Osteoblast (primary cell): ENCODE results near the gene SNX30. TPM values are rescaled to one million over a fixed set of nuclear protein-coding genes. Genes with fewer than 3 reads are reported as not detected.
A peak's percentile ranks its signal among the peaks of the same experiment; 100 is the strongest.

Experiments used
- DNase-seq: peaks from one replicate; pipeline ENCODE4 v3.0.0; 2011; ENCODE audit warnings: low spot score, mixed read lengths; ENCODE audit not compliant: insufficient read length; ENCODE audit errors: missing footprints
- H2AFZ ChIP-seq: 2 replicates; pipeline ENCODE4 v1.6.0; 2011; ENCODE audit warnings: mild to moderate bottlenecking, low read length
- H3K27ac ChIP-seq: 2 replicates; pipeline ENCODE4 v1.5.1; 2011; ENCODE audit warnings: mild to moderate bottlenecking, low read depth, low read length, moderate library complexity
- H3K27me3 ChIP-seq: 2 replicates; pipeline ENCODE4 v1.6.0; 2012; ENCODE audit warnings: mild to moderate bottlenecking, control low read depth, inconsistent platforms, low read length, moderate library complexity; ENCODE audit not compliant: insufficient read depth
- H3K36me3 ChIP-seq: 2 replicates; pipeline ENCODE4 v1.5.1; 2011; ENCODE audit warnings: mild to moderate bottlenecking, low read length, control low read depth, moderate library complexity; ENCODE audit not compliant: insufficient read depth
- H3K4me1 ChIP-seq: 2 replicates; pipeline ENCODE4 v1.5.1; 2011; ENCODE audit warnings: mild to moderate bottlenecking, low read length, control low read depth, moderate library complexity; ENCODE audit not compliant: insufficient read depth
- H3K4me2 ChIP-seq: 2 replicates; pipeline ENCODE4 v1.6.0; 2011; ENCODE audit warnings: mild to moderate bottlenecking, low read length; ENCODE audit not compliant: insufficient read depth
- H3K4me3 ChIP-seq: fragments of 200-600 bp; sonication (generic); 3 replicates; pipeline ENCODE4 v1.5.1; 2012; ENCODE audit warnings: mild to moderate bottlenecking, low read length, inconsistent platforms; ENCODE audit not compliant: insufficient read depth
- H3K79me2 ChIP-seq: 2 replicates; pipeline ENCODE4 v1.6.0; 2012; ENCODE audit warnings: mild to moderate bottlenecking, low read length, control low read depth, inconsistent platforms; ENCODE audit not compliant: insufficient read depth
- H3K9me3 ChIP-seq: 2 replicates; pipeline ENCODE4 v1.5.1; 2011; ENCODE audit warnings: low read depth, low read length, control low read depth
- H4K20me1 ChIP-seq: 2 replicates; pipeline ENCODE4 v1.6.0; 2012; ENCODE audit warnings: mild to moderate bottlenecking, low read length, control low read depth; ENCODE audit not compliant: insufficient read depth
- total RNA-seq: library from RNA; depleted of rRNA; stranded (reverse); fragments of >200 nt; gene quantifications from 2 replicates; pipeline ENCODE4 v1.2.3, GENCODE V29; 2012
- TF ChIP-seq, protein P1 (sequence below): IDR thresholded peaks from 2 replicates; pipeline ENCODE4 v1.5.1; 2011; ENCODE audit warnings: mild to moderate bottlenecking, low read depth, low read length, moderate library complexity; ENCODE audit errors: extremely low read depth

The SNX30 gene
- total RNA-seq, 1 donor = 38.7 TPM

DNA sequence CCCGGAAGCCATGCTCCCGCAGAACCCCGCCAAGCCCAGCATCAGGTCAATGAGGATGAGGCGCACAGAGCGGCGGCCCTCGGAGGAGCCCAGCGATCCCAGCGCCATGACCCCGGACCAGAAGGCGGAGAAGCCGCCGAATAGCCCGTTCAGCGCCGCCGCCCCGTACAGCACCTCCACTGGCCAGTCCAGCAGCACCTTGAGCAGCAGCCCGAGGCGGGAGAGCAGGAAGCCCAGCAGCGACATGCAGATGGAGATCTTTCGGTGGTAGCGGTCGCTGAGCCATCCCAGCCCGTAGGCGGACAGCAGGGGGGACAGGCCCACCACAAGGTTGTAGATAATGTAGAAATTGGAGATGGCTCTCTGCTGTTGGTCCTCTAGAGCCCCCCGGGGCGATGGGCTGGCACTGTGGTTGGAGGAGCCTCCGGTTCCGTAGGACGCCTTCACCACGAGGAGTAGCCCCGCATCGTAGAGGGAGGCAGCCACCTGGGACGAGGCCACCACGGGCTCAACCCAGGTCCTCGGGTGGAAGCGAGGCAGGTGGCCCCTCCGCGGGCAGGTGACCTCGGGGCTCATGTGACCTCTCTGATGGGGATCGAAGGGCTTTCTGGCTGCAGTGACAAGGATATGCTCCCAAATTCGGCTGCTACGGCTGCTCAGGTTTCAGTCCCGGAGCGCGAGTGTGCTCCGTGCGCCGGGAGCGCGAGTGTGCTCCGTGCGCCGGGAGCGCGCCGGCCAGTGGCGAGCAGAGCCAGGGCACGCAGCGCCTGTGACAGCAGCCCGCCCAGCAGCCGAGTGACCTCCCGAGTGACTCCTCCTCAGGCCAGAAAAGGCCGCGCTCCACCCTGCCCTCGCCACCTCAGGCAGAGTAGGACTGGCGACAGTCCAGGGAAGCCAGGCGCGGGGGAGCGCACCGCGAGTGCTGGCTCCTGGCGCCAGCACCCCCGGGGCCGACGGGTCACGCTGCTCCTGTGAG lies 139.8 kb downstream of the SNX30 start, which contains the start of gene SLC46A2:
SLC46A2 (minus strand) TSS at position 771 of the 976 bp plus-strand sequence; CDS start at position 576, 195 bp downstream.
- Histone ChIP-seq H3K79me2 (no peaks in the 10 kb centered on the region), H3K4me1 (peaks cover 14% of the 10 kb centered on the region), H3K9me3 (no peaks in the 10 kb centered on the region), H3K36me3 (no peaks in the 10 kb centered on the region), H3K27ac (no peak within 1 kb of the TSS), H3K4me2 (peak within 1 kb of the TSS; percentile 91), H2AFZ (peak within 1 kb of the TSS; percentile 58), H3K4me3 (peak within 1 kb of the TSS; percentile 71), H3K27me3 (no peaks in the 10 kb centered on the region), H4K20me1 (no peaks in the 10 kb centered on the region)
- TF ChIP-seq, protein P1, sequence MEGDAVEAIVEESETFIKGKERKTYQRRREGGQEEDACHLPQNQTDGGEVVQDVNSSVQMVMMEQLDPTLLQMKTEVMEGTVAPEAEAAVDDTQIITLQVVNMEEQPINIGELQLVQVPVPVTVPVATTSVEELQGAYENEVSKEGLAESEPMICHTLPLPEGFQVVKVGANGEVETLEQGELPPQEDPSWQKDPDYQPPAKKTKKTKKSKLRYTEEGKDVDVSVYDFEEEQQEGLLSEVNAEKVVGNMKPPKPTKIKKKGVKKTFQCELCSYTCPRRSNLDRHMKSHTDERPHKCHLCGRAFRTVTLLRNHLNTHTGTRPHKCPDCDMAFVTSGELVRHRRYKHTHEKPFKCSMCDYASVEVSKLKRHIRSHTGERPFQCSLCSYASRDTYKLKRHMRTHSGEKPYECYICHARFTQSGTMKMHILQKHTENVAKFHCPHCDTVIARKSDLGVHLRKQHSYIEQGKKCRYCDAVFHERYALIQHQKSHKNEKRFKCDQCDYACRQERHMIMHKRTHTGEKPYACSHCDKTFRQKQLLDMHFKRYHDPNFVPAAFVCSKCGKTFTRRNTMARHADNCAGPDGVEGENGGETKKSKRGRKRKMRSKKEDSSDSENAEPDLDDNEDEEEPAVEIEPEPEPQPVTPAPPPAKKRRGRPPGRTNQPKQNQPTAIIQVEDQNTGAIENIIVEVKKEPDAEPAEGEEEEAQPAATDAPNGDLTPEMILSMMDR = no peak
- DNase-seq = peak; percentile 71

DNA sequence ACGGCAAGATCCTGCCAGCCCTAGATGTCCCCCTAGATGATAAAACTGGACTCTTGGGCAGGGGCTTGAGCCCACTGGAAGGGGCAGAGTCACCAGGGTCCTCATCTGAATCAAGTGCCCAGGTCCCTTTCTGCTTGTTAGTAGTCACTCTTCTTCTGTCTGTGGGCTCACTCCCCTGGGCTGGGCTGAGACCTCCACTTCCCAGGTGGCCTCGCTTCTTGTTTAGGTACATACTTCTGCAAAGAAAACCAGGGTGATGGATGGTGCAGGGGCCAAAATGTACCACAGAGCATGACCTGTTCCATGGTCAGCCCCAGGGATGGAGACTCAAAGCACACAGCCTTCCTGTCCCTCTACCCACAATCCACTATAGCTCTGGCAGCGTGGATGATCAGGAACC lies 141.0 kb downstream of the SNX30 start:
- no peaks in the 10 kb centered on the region for H3K9me3 ChIP-seq
- H4K20me1 ChIP-seq = no peaks in the 10 kb centered on the region
- H3K36me3 ChIP-seq = no peaks in the 10 kb centered on the region
- H3K27ac ChIP-seq = no peak overlapping the region
- H3K4me2 ChIP-seq = no peak overlapping the region
- no peaks in the 10 kb centered on the region for H3K27me3 ChIP-seq
- no peaks in the 10 kb centered on the region for H3K79me2 ChIP-seq
- no peak overlapping the region for H2AFZ ChIP-seq
- H3K4me3 ChIP-seq = no peak overlapping the region
- DNase-seq = no peak
- TF ChIP-seq, protein P1 = no peak
- H3K4me1 ChIP-seq = peaks cover 14% of the 10 kb centered on the region

DNA sequence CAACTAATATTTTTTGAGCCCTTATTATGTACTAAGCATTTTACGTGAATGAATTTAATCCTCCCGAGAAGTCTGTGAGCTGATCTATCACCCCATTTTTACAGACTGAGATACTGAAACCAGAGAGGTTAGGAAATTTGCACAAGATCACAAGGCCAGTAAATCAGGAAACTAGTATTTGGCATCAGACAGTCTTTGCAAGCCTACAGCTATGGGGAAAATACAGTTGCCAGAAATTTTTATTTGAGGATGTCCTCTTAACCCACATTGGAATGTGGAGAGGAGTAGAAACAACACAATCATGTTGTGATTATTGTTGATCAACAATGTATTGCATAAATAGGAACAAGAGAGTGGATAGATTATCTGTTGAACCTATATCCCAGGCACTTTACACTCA lies 142.4 kb downstream of the SNX30 start:
- Histone ChIP-seq H3K4me1 (peaks cover 14% of the 10 kb centered on the region), H3K9me3 (no peaks in the 10 kb centered on the region), H3K4me3 (no peak overlapping the region), H3K36me3 (no peaks in the 10 kb centered on the region), H3K79me2 (no peaks in the 10 kb centered on the region), H4K20me1 (no peaks in the 10 kb centered on the region), H3K4me2 (no peak overlapping the region), H2AFZ (no peak overlapping the region), H3K27me3 (no peaks in the 10 kb centered on the region), H3K27ac (no peak overlapping the region)
- DNase-seq = no peak
- TF ChIP-seq, protein P1 = no peak

DNA sequence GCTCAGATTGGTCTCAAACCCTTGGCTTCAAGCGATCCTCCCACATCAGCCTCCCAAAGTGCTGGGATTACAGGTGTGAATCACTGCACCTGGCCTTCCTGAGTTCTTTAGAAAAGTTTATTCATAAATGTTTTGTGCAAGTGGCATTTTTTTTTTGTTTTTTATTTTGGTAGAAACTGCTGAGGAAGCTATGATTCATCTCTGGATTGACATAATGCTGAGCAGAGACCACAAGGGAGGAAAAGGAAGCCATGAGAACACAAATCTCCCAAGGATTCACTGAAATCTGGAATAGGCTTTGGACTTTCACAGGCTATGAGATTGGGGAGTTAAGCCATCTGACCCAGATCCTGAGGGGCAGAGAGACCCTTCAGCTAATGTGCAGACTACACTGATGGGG lies 143.5 kb downstream of the SNX30 start:
- H3K27me3 ChIP-seq = no peaks in the 10 kb centered on the region
- no peak overlapping the region for H3K4me2 ChIP-seq
- peak overlapping the region; percentile 38 for H2AFZ ChIP-seq
- H3K4me1 ChIP-seq = peaks cover 14% of the 10 kb centered on the region
- TF ChIP-seq, protein P1 = no peak
- no peak overlapping the region for H3K27ac ChIP-seq
- H3K4me3 ChIP-seq = no peak overlapping the region
- no peaks in the 10 kb centered on the region for H3K36me3 ChIP-seq
- no peaks in the 10 kb centered on the region for H3K79me2 ChIP-seq
- no peaks in the 10 kb centered on the region for H3K9me3 ChIP-seq
- DNase-seq = peak; percentile 89
- no peaks in the 10 kb centered on the region for H4K20me1 ChIP-seq
